Small intestine (tissue), 7 donors: ENCODE results near the gene INSR. TPM values are rescaled to one million over a fixed set of nuclear protein-coding genes. Genes with fewer than 3 reads are reported as not detected.
"Not testable (repeated sequence)": the region's sequence is repeated elsewhere in the genome, so short reads cannot be mapped to it uniquely, and the experiment has no call there.

Experiments
- DNase-seq, 2 donors: peaks; one replicate each; pipeline versions ENCODE4 v3.0.0 to v3.0.0-alpha.2; 2013
- FAIRE-seq: peaks from 2 replicates; lab custom pipeline; 2012; peaks lifted over from hg19 to GRCh38; lab: Jason Lieb, UNC
- H3K27ac ChIP-seq, 3 donors: one replicate each; pipeline ENCODE4 v1.5.1; 2013; ENCODE audit warnings: low read length in 2 of 3, mild to moderate bottlenecking in 2 of 3, control low read depth in 1 of 3, inconsistent platforms in 1 of 3, low read depth in 1 of 3, moderate library complexity in 1 of 3
- H3K27me3 ChIP-seq, 3 donors: one replicate each; pipeline ENCODE4 v1.6.1; 2013; ENCODE audit warnings: low read length in 3 of 3, inconsistent platforms in 1 of 3; ENCODE audit not compliant: control insufficient read depth in 3 of 3, insufficient read depth in 3 of 3
- H3K36me3 ChIP-seq, 3 donors: one replicate each; pipeline ENCODE4 v1.6.1; 2013; ENCODE audit warnings: low read length in 3 of 3, inconsistent platforms in 1 of 3, low read depth in 1 of 3, mild to moderate bottlenecking in 1 of 3, moderate library complexity in 1 of 3; ENCODE audit not compliant: control insufficient read depth in 3 of 3, insufficient read depth in 2 of 3
- H3K4me1 ChIP-seq, 3 donors: one replicate each; pipeline ENCODE4 v1.6.1; 2013; ENCODE audit warnings: low read length in 2 of 3, inconsistent platforms in 1 of 3, low read depth in 1 of 3, mild to moderate bottlenecking in 1 of 3, moderate library complexity in 1 of 3; ENCODE audit not compliant: control insufficient read depth in 3 of 3, insufficient read depth in 2 of 3
- H3K4me3 ChIP-seq, 3 donors: one replicate each; pipeline ENCODE4 v1.5.1; 2013; ENCODE audit warnings: low read length in 3 of 3, control low read depth in 1 of 3, inconsistent platforms in 1 of 3, low read depth in 1 of 3, mild to moderate bottlenecking in 1 of 3, moderate library complexity in 1 of 3
- H3K9me3 ChIP-seq, 2 donors: one replicate each; pipeline ENCODE4 v1.6.1; 2013; ENCODE audit warnings: low read depth in 1 of 2, low read length in 1 of 2; ENCODE audit not compliant: control insufficient read depth in 2 of 2, insufficient read depth in 1 of 2
- WGBS, 3 donors: extraction: QIAGEN DNeasy Blood & Tissue Kit; methylation state at CpG; one replicate each; pipeline ENCODE4 v1.1.7; 2013; 5-methylcytosine and 5-hydroxymethylcytosine counted together
- polyA plus RNA-seq, 4 donors: library from polyadenylated mRNA; stranded (reverse) in 3 of 4; unstranded in 1 of 4; fragments of 200-250 nt in 3 of 4; fragments of 120-200 nt in 1 of 4; gene quantifications; one replicate each; pipeline versions ENCODE4 v1.2.1 to v1.2.3, GENCODE V29; 2013
- donor health status: healthy with polysubstance abuse.
- donor health status: control.
- donor health status: control.
- donor health status: Bipolar disorder and iron deficiency.
- donor health status: healthy.

Gene INSR
- polyA plus RNA-seq, 4 donors = 10.6 to 34.4 (median 16.0) TPM

- H3K27me3 ChIP-seq = no peaks in the 10 kb centered on the region
- H3K4me3 ChIP-seq = no peak overlapping the region
- FAIRE-seq = no peak
- H3K9me3 ChIP-seq = peaks cover 0 to 8% of the 10 kb centered on the region in 2 donors
- H3K27ac ChIP-seq = peak overlapping the region in 1 of 3 donors; percentile 37
- peaks cover 5 to 22% (median 10%) of the 10 kb centered on the region in 3 donors for H3K36me3 ChIP-seq
- 59 to 73% (median 65%) methylated on average over 6 of the region's 6 CpGs for WGBS, 3 donors
- no peak for DNase-seq
- H3K4me1 ChIP-seq = peaks cover 2 to 6% (median 4%) of the 10 kb centered on the region in 3 donors
Observed at GRCh38 chr19:7068599-7068998, 225.6 kb downstream of the INSR start.

GRCh38 chr19:7067716-7068115 is 226.5 kb downstream of the INSR start:
- DNase-seq (no peak), FAIRE-seq (no peak)
- Histone ChIP-seq H3K36me3 (peaks cover 5 to 14% (median 5%) of the 10 kb centered on the region in 3 donors), H3K4me1 (peaks cover 2 to 6% (median 4%) of the 10 kb centered on the region in 3 donors), H3K27me3 (no peaks in the 10 kb centered on the region), H3K9me3 (peaks cover 0 to 6% of the 10 kb centered on the region in 2 donors), H3K27ac (no peak overlapping the region), H3K4me3 (no peak overlapping the region)
- WGBS, 3 donors = 87 to 88% (median 88%) methylated on average over 2 of the region's 2 CpGs

- not testable (repeated sequence) for H3K4me3 ChIP-seq, FAIRE-seq, H3K27ac ChIP-seq, H3K36me3 ChIP-seq, H3K4me1 ChIP-seq, H3K9me3 ChIP-seq, H3K27me3 ChIP-seq
- DNase-seq = peak in 1 of 2 donors; percentile 58
- 43 to 55% (median 47%) methylated on average over 13 of the region's 13 CpGs for WGBS, 3 donors
Observed at GRCh38 chr19:7067122-7067521, 227.1 kb downstream of the INSR start.

GRCh38 chr19:7063764-7064418 is 230.3 kb downstream of the INSR start:
- FAIRE-seq (no peak), DNase-seq (peak in 1 of 2 donors; percentile 1)
- no peak overlapping the region for H3K4me3 ChIP-seq
- WGBS, 3 donors = 91 to 92% (median 91%) methylated on average over 9 of the region's 9 CpGs
- H3K9me3 ChIP-seq = peaks cover 0 to 6% of the 10 kb centered on the region in 2 donors
- no peaks in the 10 kb centered on the region for H3K4me1 ChIP-seq
- no peaks in the 10 kb centered on the region for H3K36me3 ChIP-seq
- no peak overlapping the region for H3K27ac ChIP-seq
- no peaks in the 10 kb centered on the region for H3K27me3 ChIP-seq

- WGBS, 3 donors = 77 to 82% (median 81%) methylated on average over 4 of the region's 4 CpGs
- FAIRE-seq (no peak), DNase-seq (peak in 1 of 2 donors; percentile 2)
Observed at GRCh38 chr19:7063339-7063738, 230.9 kb downstream of the INSR start.

More at GRCh38 chr19:7063339-7063738, 230.9 kb downstream of the INSR start:
- H3K27ac ChIP-seq = no peak overlapping the region
- H3K9me3 ChIP-seq = peaks cover 0 to 6% of the 10 kb centered on the region in 2 donors
- H3K4me1 ChIP-seq = no peaks in the 10 kb centered on the region
- no peaks in the 10 kb centered on the region for H3K27me3 ChIP-seq
- H3K4me3 ChIP-seq = no peak overlapping the region
- H3K36me3 ChIP-seq = no peaks in the 10 kb centered on the region

Other genes with a start within 250 kb of the INSR start
- gene MBD3L2, start 245.1 kb downstream of the INSR start, polyA plus RNA-seq = not detected
- not detected for gene MBD3L3, start 235.7 kb downstream of the INSR start, polyA plus RNA-seq
- gene ZNF557, start 224.7 kb downstream of the INSR start, polyA plus RNA-seq = 1 to 10 TPM; 1.9 to 6.6 (median 2.4) TPM
- 10 to 100 TPM; 22.6 to 31.1 (median 24.0) TPM for gene ARHGEF18, start 54.5 kb upstream of the INSR start, polyA plus RNA-seq
- 10 to 100 TPM in 2 of 4 donors, 1 to 10 TPM in 2; 9.2 to 19.9 (median 14.4) TPM for gene PEX11G, start 194.6 kb upstream of the INSR start, polyA plus RNA-seq
- gene ZNF358, start 221.7 kb upstream of the INSR start, polyA plus RNA-seq = 10 to 100 TPM; 37.3 to 77.5 (median 71.9) TPM
- gene MCOLN1, start 228.2 kb upstream of the INSR start, polyA plus RNA-seq = 10 to 100 TPM; 17.6 to 21.1 (median 18.8) TPM
- 100 to 1,000 TPM in 1 of 4 donors, 10 to 100 TPM in 3; 42.4 to 120 (median 78.4) TPM for gene PNPLA6, start 241.3 kb upstream of the INSR start, polyA plus RNA-seq